ENCODE results near the gene YIPF4. TPM values are rescaled to one million over a fixed set of nuclear protein-coding genes. Genes with fewer than 3 reads are reported as not detected.

Gene YIPF4
- total RNA-seq, 1 donor from 2014 or later = 52.3 TPM

DNA sequence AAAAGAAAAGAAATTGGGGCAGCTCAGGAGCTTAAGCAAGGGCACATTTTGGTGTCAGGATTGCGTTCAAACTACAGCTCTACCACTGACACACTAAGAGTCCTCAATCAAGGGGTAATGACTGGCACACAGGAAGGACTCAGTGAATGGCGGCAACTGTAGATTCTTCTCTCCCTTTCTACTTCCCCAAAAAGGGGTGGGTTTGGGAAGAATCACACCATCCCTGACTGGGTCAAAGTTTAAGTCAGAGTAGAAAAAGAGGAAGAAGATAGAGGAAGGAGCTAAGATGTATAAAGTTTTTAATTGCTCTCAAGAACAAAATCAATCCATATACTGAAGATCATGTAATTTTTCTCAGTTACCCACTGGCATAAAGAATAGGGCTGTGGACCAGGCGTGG lies 15.6 kb upstream of the YIPF4 start:
- no peak overlapping the region for H3K9ac ChIP-seq (ENCODE audit: low read length)
- Mint-ChIP-seq H3K4me1 (ENCODE audit: low read depth, unreplicated experiment) (peaks cover 2% of the 10 kb centered on the region), H3K9me3 (ENCODE audit: unreplicated experiment) (no peaks in the 10 kb centered on the region), H3K27ac (ENCODE audit: unreplicated experiment) (no peak overlapping the region), H3K27me3 (ENCODE audit: low read depth, unreplicated experiment) (peaks cover 7% of the 10 kb centered on the region), H3K36me3 (ENCODE audit: low read depth, unreplicated experiment) (no peaks in the 10 kb centered on the region), H3K4me3 (ENCODE audit: unreplicated experiment) (no peak overlapping the region)
- no peaks in the 10 kb centered on the region for H3K9me3 ChIP-seq (ENCODE audit: insufficient read depth, low read depth, low read length)
- H3K27me3 ChIP-seq (ENCODE audit: insufficient read depth, low read length) = no peaks in the 10 kb centered on the region
- H3K4me3 ChIP-seq (ENCODE audit: insufficient read depth, low read depth, low read length) = no peak overlapping the region
- no peaks in the 10 kb centered on the region for H3K36me3 ChIP-seq (ENCODE audit: insufficient read depth, low read length)
- DNase-seq (ENCODE audit: low read depth) (no peak), FAIRE-seq (no peak)
- H2AFZ ChIP-seq (ENCODE audit: low read depth, low read length) = no peak overlapping the region
- TF ChIP-seq EZH2 (IDR thresholded peaks at IDR 0.05; ENCODE audit: insufficient read depth, low read length) = no peak
- TF ChIP-seq, protein P1, sequence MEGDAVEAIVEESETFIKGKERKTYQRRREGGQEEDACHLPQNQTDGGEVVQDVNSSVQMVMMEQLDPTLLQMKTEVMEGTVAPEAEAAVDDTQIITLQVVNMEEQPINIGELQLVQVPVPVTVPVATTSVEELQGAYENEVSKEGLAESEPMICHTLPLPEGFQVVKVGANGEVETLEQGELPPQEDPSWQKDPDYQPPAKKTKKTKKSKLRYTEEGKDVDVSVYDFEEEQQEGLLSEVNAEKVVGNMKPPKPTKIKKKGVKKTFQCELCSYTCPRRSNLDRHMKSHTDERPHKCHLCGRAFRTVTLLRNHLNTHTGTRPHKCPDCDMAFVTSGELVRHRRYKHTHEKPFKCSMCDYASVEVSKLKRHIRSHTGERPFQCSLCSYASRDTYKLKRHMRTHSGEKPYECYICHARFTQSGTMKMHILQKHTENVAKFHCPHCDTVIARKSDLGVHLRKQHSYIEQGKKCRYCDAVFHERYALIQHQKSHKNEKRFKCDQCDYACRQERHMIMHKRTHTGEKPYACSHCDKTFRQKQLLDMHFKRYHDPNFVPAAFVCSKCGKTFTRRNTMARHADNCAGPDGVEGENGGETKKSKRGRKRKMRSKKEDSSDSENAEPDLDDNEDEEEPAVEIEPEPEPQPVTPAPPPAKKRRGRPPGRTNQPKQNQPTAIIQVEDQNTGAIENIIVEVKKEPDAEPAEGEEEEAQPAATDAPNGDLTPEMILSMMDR (IDR thresholded peaks at IDR 0.05; ENCODE audit: insufficient read depth, low read depth, low read length) = no peak
- no peaks in the 10 kb centered on the region for H3K79me2 ChIP-seq (ENCODE audit: insufficient read depth, low read length)
- no peaks in the 10 kb centered on the region for H3K4me1 ChIP-seq (ENCODE audit: insufficient read depth, low read length)
- no peak overlapping the region for H3K27ac ChIP-seq (ENCODE audit: low read depth, low read length)
- H3K4me2 ChIP-seq (ENCODE audit: low read length) = no peak overlapping the region
- H4K20me1 ChIP-seq (ENCODE audit: insufficient read depth, low read length) = no peaks in the 10 kb centered on the region

DNA sequence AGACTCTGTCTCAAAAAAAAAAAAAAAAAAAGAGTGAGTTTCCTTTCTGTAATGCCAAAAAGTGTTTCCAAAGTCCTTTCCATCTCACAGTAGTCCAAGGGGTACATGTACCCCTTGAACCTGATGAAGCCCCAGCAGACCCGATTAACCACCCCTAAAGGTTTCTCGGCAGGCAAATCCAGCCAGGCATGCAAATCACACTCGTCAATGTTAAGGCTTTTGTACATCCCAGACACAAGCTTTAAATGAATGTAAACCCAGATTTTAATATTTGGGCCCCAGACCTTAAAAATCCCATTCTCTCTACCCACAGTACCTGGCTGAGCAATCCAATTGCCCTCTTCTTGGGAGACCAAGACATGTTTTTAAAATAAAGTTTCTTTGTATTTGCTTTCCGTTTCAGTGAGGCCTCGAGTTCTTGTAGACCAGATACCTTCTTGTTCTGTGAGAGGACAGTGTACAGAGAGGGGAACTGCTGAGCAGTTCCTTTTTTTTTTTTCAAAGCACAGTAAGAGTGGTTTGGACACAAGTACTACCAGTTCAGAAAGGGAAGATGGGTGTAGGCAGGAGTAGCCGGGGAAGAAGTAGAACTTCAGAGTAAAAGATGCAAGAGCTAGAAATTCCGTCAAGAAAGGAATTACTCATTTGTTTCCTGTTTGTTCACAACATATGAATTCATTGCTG lies 13.1 kb upstream of the YIPF4 start, which contains the start of gene NLRC4:
Gene NLRC4, minus strand, starts transcription at position 465 of the 684 bp plus-strand sequence. CDS start 8,111 bp downstream, outside the sequence.
- Histone ChIP-seq H3K27me3 (ENCODE audit: insufficient read depth, low read length) (no peaks in the 10 kb centered on the region), H3K79me2 (ENCODE audit: insufficient read depth, low read length) (no peaks in the 10 kb centered on the region), H3K4me2 (ENCODE audit: low read length) (no peak within 1 kb of the TSS), H2AFZ (ENCODE audit: low read depth, low read length) (no peak within 1 kb of the TSS), H3K36me3 (ENCODE audit: insufficient read depth, low read length) (no peaks in the 10 kb centered on the region), H4K20me1 (ENCODE audit: insufficient read depth, low read length) (no peaks in the 10 kb centered on the region), H3K27ac (ENCODE audit: low read depth, low read length) (no peak within 1 kb of the TSS), H3K9ac (ENCODE audit: low read length) (no peak within 1 kb of the TSS), H3K9me3 (ENCODE audit: insufficient read depth, low read depth, low read length) (no peaks in the 10 kb centered on the region), H3K4me3 (ENCODE audit: insufficient read depth, low read depth, low read length) (no peak within 1 kb of the TSS), H3K4me1 (ENCODE audit: insufficient read depth, low read length) (no peaks in the 10 kb centered on the region)
- Mint-ChIP-seq H3K27me3 (ENCODE audit: low read depth, unreplicated experiment) (peaks cover 12% of the 10 kb centered on the region), H3K9me3 (ENCODE audit: unreplicated experiment) (no peaks in the 10 kb centered on the region), H3K4me1 (ENCODE audit: low read depth, unreplicated experiment) (no peaks in the 10 kb centered on the region), H3K4me3 (ENCODE audit: unreplicated experiment) (no peak within 1 kb of the TSS), H3K36me3 (ENCODE audit: low read depth, unreplicated experiment) (no peaks in the 10 kb centered on the region), H3K27ac (ENCODE audit: unreplicated experiment) (no peak within 1 kb of the TSS)
- TF ChIP-seq, protein P1 (IDR thresholded peaks at IDR 0.05; ENCODE audit: insufficient read depth, low read depth, low read length) = no peak
- no peak for TF ChIP-seq EZH2 (IDR thresholded peaks at IDR 0.05; ENCODE audit: insufficient read depth, low read length)
- DNase-seq (ENCODE audit: low read depth) (no peak), FAIRE-seq (no peak)

DNA sequence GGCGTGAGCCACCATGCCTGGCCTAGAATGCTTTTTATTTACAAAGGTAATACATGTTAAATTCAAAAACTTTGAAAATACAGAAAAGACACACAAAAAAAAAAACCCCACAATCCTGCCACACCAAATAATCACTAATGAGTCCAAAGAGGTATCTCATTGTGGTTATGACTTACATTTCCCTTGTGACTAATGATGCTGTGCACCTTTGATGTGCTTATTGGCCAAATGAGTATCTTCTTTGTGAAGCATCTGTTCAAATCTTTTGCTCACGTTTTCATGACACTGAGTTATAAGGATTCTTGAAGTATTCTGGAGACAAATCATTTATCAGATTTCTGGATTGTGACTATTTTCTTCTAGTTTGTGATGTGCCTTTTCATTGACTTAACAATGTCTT lies 6.6 kb upstream of the YIPF4 start:
- H3K9me3 ChIP-seq (ENCODE audit: insufficient read depth, low read depth, low read length) = no peaks in the 10 kb centered on the region
- no peak for TF ChIP-seq EZH2 (IDR thresholded peaks at IDR 0.05; ENCODE audit: insufficient read depth, low read length)
- TF ChIP-seq, protein P1 (IDR thresholded peaks at IDR 0.05; ENCODE audit: insufficient read depth, low read depth, low read length) = no peak
- no peak for FAIRE-seq
- H2AFZ ChIP-seq (ENCODE audit: low read depth, low read length) = no peak overlapping the region
- no peak overlapping the region for H3K9ac ChIP-seq (ENCODE audit: low read length)
- H3K27me3 ChIP-seq (ENCODE audit: insufficient read depth, low read length) = peaks cover 5% of the 10 kb centered on the region
- H3K36me3 ChIP-seq (ENCODE audit: insufficient read depth, low read length) = no peaks in the 10 kb centered on the region
- Mint-ChIP-seq H3K27ac (ENCODE audit: unreplicated experiment) (no peak overlapping the region), H3K36me3 (ENCODE audit: low read depth, unreplicated experiment) (no peaks in the 10 kb centered on the region), H3K9me3 (ENCODE audit: unreplicated experiment) (no peaks in the 10 kb centered on the region), H3K4me1 (ENCODE audit: low read depth, unreplicated experiment) (no peaks in the 10 kb centered on the region), H3K27me3 (ENCODE audit: low read depth, unreplicated experiment) (peaks cover 14% of the 10 kb centered on the region), H3K4me3 (ENCODE audit: unreplicated experiment) (no peak overlapping the region)
- no peaks in the 10 kb centered on the region for H4K20me1 ChIP-seq (ENCODE audit: insufficient read depth, low read length)
- H3K27ac ChIP-seq (ENCODE audit: low read depth, low read length) = no peak overlapping the region
- no peak for DNase-seq (ENCODE audit: low read depth)
- H3K79me2 ChIP-seq (ENCODE audit: insufficient read depth, low read length) = no peaks in the 10 kb centered on the region
- H3K4me2 ChIP-seq (ENCODE audit: low read length) = no peak overlapping the region
- no peak overlapping the region for H3K4me3 ChIP-seq (ENCODE audit: insufficient read depth, low read depth, low read length)
- H3K4me1 ChIP-seq (ENCODE audit: insufficient read depth, low read length) = no peaks in the 10 kb centered on the region
